ENCODE measurements around the gene ARFIP2.

DNA sequence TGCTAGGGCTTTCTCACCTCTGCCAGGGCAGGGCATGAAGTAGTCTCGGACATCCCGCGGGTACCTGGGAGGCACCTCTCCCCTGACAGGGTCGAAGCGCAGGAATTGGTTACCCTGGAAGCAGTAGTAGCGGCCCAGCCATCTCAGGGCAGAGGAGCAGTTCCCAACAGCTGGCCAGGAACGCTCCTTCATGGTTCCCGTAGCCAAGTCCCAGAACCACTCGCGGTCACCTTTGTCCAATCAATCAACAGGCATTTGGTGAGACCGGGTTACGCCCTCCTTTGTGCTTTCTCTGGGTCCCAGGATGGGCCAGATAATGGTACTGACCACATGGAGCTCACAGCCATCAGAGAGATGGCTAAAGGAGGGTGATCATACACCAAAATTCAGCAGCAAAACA is 43.7 kb downstream of the ARFIP2 start:
- TF ChIP-seq POLR2AphosphoS5 (IDR thresholded peaks at IDR 0.05; ENCODE audit: borderline replicate concordance, low read depth, low read length) (no peak), EZH2 (IDR thresholded peaks at IDR 0.05) (no peak), FOXP2 (optimal IDR thresholded peaks at IDR 0.05; ENCODE audit: control extremely low read depth, extremely low read length, insufficient read depth) (no peak)

Measured in SK-N-MC (cell line).